OCI-LY3 (cell line): Measurements from ENCODE around the gene CCDC89.

Experiments
- EZH2phosphoT487 ChIP-seq: fragments of 200-600 bp; shearing (Covaris generic); IDR thresholded peaks from 2 replicates; pipeline ENCODE4 v1.6.1; 2018; ENCODE audit warnings: antibody characterized with exemption, mixed run types, low read depth
- TF ChIP-seq, protein P1 (sequence below): fragments of 200-600, 300-600 bp; sonication (generic); IDR thresholded peaks from 2 replicates; pipeline ENCODE4 v1.5.1; 2014; ENCODE audit warnings: antibody characterized with exemption, low read length, low read depth

- no peak for TF ChIP-seq EZH2phosphoT487
- TF ChIP-seq, protein P1, sequence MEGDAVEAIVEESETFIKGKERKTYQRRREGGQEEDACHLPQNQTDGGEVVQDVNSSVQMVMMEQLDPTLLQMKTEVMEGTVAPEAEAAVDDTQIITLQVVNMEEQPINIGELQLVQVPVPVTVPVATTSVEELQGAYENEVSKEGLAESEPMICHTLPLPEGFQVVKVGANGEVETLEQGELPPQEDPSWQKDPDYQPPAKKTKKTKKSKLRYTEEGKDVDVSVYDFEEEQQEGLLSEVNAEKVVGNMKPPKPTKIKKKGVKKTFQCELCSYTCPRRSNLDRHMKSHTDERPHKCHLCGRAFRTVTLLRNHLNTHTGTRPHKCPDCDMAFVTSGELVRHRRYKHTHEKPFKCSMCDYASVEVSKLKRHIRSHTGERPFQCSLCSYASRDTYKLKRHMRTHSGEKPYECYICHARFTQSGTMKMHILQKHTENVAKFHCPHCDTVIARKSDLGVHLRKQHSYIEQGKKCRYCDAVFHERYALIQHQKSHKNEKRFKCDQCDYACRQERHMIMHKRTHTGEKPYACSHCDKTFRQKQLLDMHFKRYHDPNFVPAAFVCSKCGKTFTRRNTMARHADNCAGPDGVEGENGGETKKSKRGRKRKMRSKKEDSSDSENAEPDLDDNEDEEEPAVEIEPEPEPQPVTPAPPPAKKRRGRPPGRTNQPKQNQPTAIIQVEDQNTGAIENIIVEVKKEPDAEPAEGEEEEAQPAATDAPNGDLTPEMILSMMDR, result no peak
Observed at GRCh38 chr11:85717429-85717828, 31.4 kb upstream of the CCDC89 start.
